Measurements from ENCODE around the gene PPIL3.

Gene PPIL3

GRCh38 chr2:200860092-200860795, 28.6 kb downstream of the PPIL3 start:
- no peak for DNase-seq

- DNase-seq, result no peak
Measured at GRCh38 chr2:200856806-200857205, 32.1 kb downstream of the PPIL3 start.

GRCh38 chr2:200852605-200853004, 36.3 kb downstream of the PPIL3 start:
- DNase-seq, result no peak

- DNase-seq, result no peak
Measured at GRCh38 chr2:200851398-200852248, 37.3 kb downstream of the PPIL3 start.

- no peak for DNase-seq
Measured at GRCh38 chr2:200850512-200851256, 38.2 kb downstream of the PPIL3 start.

- no peak for DNase-seq
Measured at GRCh38 chr2:200847939-200848338, 40.9 kb downstream of the PPIL3 start.

GRCh38 chr2:200847269-200847668, 41.6 kb downstream of the PPIL3 start:
- no peak for DNase-seq

GRCh38 chr2:200845669-200846325, 43.1 kb downstream of the PPIL3 start:
- DNase-seq, result no peak

GRCh38 chr2:200845194-200845593, 43.7 kb downstream of the PPIL3 start:
- no peak for DNase-seq

- DNase-seq, result no peak
Measured at GRCh38 chr2:200843993-200844948, 44.6 kb downstream of the PPIL3 start.

GRCh38 chr2:200839513-200839912, 49.4 kb downstream of the PPIL3 start:
- DNase-seq, result no peak

- DNase-seq, result no peak
Measured at GRCh38 chr2:200834701-200835100, 54.2 kb downstream of the PPIL3 start.

- no peak for DNase-seq
Measured at GRCh38 chr2:200829258-200829655, 59.6 kb downstream of the PPIL3 start.

- no peak for DNase-seq
Measured at GRCh38 chr2:200828572-200829257, 60.2 kb downstream of the PPIL3 start.

GRCh38 chr2:200828104-200828503, 60.8 kb downstream of the PPIL3 start:
- no peak for DNase-seq

GRCh38 chr2:200821686-200822245, 67.1 kb downstream of the PPIL3 start:
- no peak for DNase-seq
